Vagina (tissue), 2 donors: ENCODE measurements around the gene DPCD. TPM values are rescaled to one million over a fixed set of nuclear protein-coding genes. Genes with fewer than 3 reads are reported as not detected.
A peak's percentile ranks its signal among the peaks of the same experiment; 100 is the strongest.

Experiments
- DNase-seq, 2 donors: peaks; one replicate each; pipeline ENCODE4 v3.0.0-alpha.2; 2017; ENCODE audit errors: extremely low spot score in 2 of 2
- H3K27ac ChIP-seq: fragments of 200-600 bp; sonication (generic); one replicate; pipeline ENCODE4 v1.5.1; 2019
- H3K27me3 ChIP-seq: fragments of 200-600 bp; sonication (generic); one replicate; pipeline ENCODE4 v1.5.1; 2019
- H3K36me3 ChIP-seq, 2 donors: fragments of 200-600 bp; sonication (generic); one replicate each; pipeline ENCODE4 v1.5.1; 2017 to 2019
- H3K4me1 ChIP-seq: fragments of 200-600 bp; sonication (generic); one replicate; pipeline ENCODE4 v1.5.1; 2019
- H3K4me3 ChIP-seq, 2 donors: fragments of 200-600 bp; sonication (generic); 1 replicate in 1 of 2; 2 replicates in 1 of 2; pipeline ENCODE4 v1.5.1; 2016 to 2019
- H3K9me3 ChIP-seq: fragments of 200-600 bp; sonication (generic); one replicate; pipeline ENCODE4 v1.5.1; 2019
- CTCF ChIP-seq, 3 experiments: fragments of 450-650 bp in 2 of 3; fragments of 200-600 bp in 1 of 3; sonication (generic) in 1 of 3; IDR thresholded peaks; one replicate each; pipeline ENCODE4 v1.5.1; 2017 to 2019; ENCODE audit warnings: antibody characterized with exemption in 3 of 3, mild to moderate bottlenecking in 2 of 3, moderate library complexity in 2 of 3
- POLR2A ChIP-seq, 2 donors: fragments of 450-650 bp; IDR thresholded peaks; one replicate each; pipeline ENCODE4 v1.6.1; 2017; ENCODE audit warnings: antibody characterized with exemption in 2 of 2, mild to moderate bottlenecking in 2 of 2, moderate library complexity in 2 of 2
- POLR2AphosphoS5 ChIP-seq, 2 donors: sonication (generic); formaldehyde crosslinking; IDR thresholded peaks; one replicate each; pipeline ENCODE4 v1.9.0; 2017; ENCODE audit warnings: antibody characterized with exemption in 2 of 2, mild to moderate bottlenecking in 2 of 2, low read depth in 1 of 2; ENCODE audit not compliant: insufficient read depth in 1 of 2
- intact Hi-C: fragments of 100-400 bp; cut with DNase I; formaldehyde crosslinking; loops from one replicate; pipeline ENCODE4 v1.15.1; 2023
- total RNA-seq: library from RNA; depleted of rRNA; stranded (reverse); fragments of >200 nt; gene quantifications from one replicate; pipeline ENCODE4 v1.2.3, GENCODE V29; 2016

The DPCD gene
- total RNA-seq, result 13.8 TPM

- Histone ChIP-seq H3K27me3 (no peaks in the 10 kb centered on the region), H3K9me3 (no peaks in the 10 kb centered on the region), H3K4me3 (peak within 1 kb of the TSS; percentile 83), H3K4me1 (peaks cover 24% of the 10 kb centered on the region), H3K36me3 (peaks cover 0 to 15% of the 10 kb centered on the region in 2 donors), H3K27ac (peak within 1 kb of the TSS; percentile 57)
- peak in 1 of 2 donors; percentile 92 for DNase-seq
- intact Hi-C loops, result no loop called here
- TF ChIP-seq POLR2A (IDR thresholded peaks at IDR 0.05), result no peak
- peak; percentile 44 to 73 for TF ChIP-seq POLR2AphosphoS5 (IDR thresholded peaks at IDR 0.05; ENCODE audit: insufficient read depth in 1 of 2, low read depth in 1 of 2)
- TF ChIP-seq CTCF (IDR thresholded peaks at IDR 0.05), result no peak
These were observed at the start of gene DPCD, which contains the start of gene POLL for GRCh38 chr10:101587725-101588653. TSS of gene DPCD (plus strand) at chr10:101588321. CDS start at chr10:101588337, 16 bp downstream. TSS of gene POLL (minus strand) at chr10:101588257. CDS start at chr10:101587360, 897 bp downstream.

GRCh38 chr10:101538446-101538845, 49.7 kb upstream of the DPCD start:
- DNase-seq, result no peak
- no peaks in the 10 kb centered on the region for H3K9me3 ChIP-seq
- H3K27ac ChIP-seq, result no peak overlapping the region
- intact Hi-C loops, result no loop called here
- H3K27me3 ChIP-seq, result no peaks in the 10 kb centered on the region
- H3K4me1 ChIP-seq, result no peaks in the 10 kb centered on the region
- peaks cover 0 to 27% of the 10 kb centered on the region in 2 donors for H3K36me3 ChIP-seq
- TF ChIP-seq POLR2AphosphoS5 (IDR thresholded peaks at IDR 0.05; ENCODE audit: insufficient read depth in 1 of 2, low read depth in 1 of 2), result no peak
- TF ChIP-seq CTCF (IDR thresholded peaks at IDR 0.05), result no peak
- TF ChIP-seq POLR2A (IDR thresholded peaks at IDR 0.05), result no peak
- no peak overlapping the region for H3K4me3 ChIP-seq

DNA sequence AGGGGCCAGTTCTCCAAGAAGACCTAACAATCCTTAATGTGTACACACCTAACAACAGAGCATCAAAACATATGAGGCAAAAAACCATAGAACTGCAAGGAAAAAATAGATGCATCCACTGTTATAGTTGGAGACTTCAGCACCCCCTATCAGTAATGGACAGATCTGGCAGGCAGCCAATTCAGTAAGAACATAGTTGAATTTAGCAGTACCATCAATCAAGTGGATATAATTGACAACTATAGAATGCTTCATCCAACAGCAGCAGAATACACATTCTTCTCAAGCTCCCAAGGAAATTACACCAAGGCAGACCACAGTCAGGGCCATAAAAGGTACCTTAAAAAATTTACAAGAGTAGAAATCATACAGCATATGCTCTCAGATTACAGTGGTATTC, 42.2 kb upstream of the DPCD start:
- Histone ChIP-seq H3K36me3 (no peaks in the 10 kb centered on the region), H3K4me3 (no peak overlapping the region), H3K27ac (no peak overlapping the region), H3K27me3 (no peaks in the 10 kb centered on the region), H3K4me1 (peaks cover 10% of the 10 kb centered on the region), H3K9me3 (no peaks in the 10 kb centered on the region)
- intact Hi-C loops, result no loop called here
- TF ChIP-seq POLR2AphosphoS5 (IDR thresholded peaks at IDR 0.05; ENCODE audit: insufficient read depth in 1 of 2, low read depth in 1 of 2) (no peak), CTCF (IDR thresholded peaks at IDR 0.05) (no peak), POLR2A (IDR thresholded peaks at IDR 0.05) (no peak)
- no peak for DNase-seq

DNA sequence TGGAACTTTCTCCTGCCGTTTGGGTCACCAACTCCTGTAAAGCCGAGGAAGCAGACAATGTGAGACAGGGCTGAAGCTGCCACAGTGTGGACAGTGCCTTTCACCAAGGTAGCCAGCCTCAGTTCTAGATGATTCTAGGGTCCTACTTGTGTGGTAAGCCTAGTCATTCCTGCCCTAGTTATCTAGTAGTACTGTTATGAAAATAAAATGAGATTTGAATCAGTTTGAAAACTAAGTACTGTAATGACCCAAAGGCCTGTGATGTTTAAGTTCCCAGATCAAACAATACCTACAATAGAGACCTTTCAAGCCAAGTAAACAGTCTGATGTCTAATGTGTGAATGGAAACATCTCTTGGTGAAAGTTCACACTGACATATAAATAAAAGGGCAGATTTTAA, 37.2 kb upstream of the DPCD start:
- DNase-seq, result no peak
- no peaks in the 10 kb centered on the region for H3K9me3 ChIP-seq
- H3K36me3 ChIP-seq, result peaks cover 0 to 28% of the 10 kb centered on the region in 2 donors
- intact Hi-C loops, result no loop called here
- no peak overlapping the region for H3K4me3 ChIP-seq
- no peak overlapping the region for H3K27ac ChIP-seq
- TF ChIP-seq POLR2AphosphoS5 (IDR thresholded peaks at IDR 0.05; ENCODE audit: insufficient read depth in 1 of 2, low read depth in 1 of 2) (no peak), CTCF (IDR thresholded peaks at IDR 0.05) (no peak), POLR2A (IDR thresholded peaks at IDR 0.05) (no peak)
- no peaks in the 10 kb centered on the region for H3K27me3 ChIP-seq
- H3K4me1 ChIP-seq, result peaks cover 10% of the 10 kb centered on the region

DNA sequence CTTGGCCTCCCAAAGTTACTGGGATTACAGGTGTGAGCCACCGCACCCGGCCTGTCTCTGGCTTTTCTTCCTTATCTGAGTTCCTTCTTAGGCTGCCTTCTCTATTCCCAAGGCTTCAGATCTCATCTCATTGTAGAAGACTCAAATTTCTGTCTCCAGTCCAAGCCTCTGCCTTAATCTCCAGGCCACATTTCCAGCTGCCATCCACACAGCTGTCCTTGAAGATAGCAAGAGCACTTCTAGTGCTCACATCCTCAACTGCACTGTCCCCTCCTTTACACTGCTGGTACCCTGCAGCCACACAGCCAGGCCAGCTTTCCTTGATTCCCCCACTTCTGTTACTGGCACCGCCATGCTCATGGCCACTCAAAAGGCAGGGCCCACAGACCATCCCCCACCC, 35.7 kb upstream of the DPCD start:
- Histone ChIP-seq H3K36me3 (peaks cover 0 to 28% of the 10 kb centered on the region in 2 donors), H3K9me3 (no peaks in the 10 kb centered on the region), H3K27ac (no peak overlapping the region), H3K27me3 (no peaks in the 10 kb centered on the region), H3K4me1 (peaks cover 10% of the 10 kb centered on the region), H3K4me3 (no peak overlapping the region)
- intact Hi-C loops, result no loop called here
- TF ChIP-seq POLR2A (IDR thresholded peaks at IDR 0.05) (no peak), CTCF (IDR thresholded peaks at IDR 0.05) (no peak), POLR2AphosphoS5 (IDR thresholded peaks at IDR 0.05; ENCODE audit: insufficient read depth in 1 of 2, low read depth in 1 of 2) (no peak)
- no peak for DNase-seq
